NCI-H526 treated with DMSO at 0.1 percent for 48 hours (cell line): Measurements from ENCODE around the gene PLPPR2.
"Not testable (repeated sequence)": the region's sequence is repeated elsewhere in the genome, so short reads cannot be mapped to it uniquely, and the experiment has no call there.

Experiments used
- DNase-seq: peaks from one replicate; lab custom pipeline; 2025; lab: John Stamatoyannopoulos, UW

Gene PLPPR2

DNA sequence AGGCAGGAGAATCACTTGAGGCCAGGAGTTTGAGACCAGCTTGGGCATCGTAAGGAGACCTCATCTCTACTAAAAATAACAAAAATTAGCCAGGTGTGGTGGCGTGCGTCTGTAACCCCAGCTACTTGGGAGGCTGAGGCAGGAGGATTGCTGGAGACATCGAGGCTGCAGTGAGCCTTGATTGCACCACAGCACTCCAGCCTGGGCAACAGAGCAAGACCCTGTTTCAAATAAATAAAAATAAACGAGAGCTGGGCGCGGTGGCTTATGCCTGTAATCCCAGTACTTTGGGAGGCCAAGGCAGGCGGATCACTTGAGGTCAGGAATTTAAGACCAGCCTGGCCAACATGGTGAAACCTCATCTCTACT, 15.1 kb upstream of the PLPPR2 start:
- not testable (repeated sequence) for DNase-seq

GRCh38 chr19:11342429-11342828, 12.8 kb upstream of the PLPPR2 start:
- no peak for DNase-seq

DNA sequence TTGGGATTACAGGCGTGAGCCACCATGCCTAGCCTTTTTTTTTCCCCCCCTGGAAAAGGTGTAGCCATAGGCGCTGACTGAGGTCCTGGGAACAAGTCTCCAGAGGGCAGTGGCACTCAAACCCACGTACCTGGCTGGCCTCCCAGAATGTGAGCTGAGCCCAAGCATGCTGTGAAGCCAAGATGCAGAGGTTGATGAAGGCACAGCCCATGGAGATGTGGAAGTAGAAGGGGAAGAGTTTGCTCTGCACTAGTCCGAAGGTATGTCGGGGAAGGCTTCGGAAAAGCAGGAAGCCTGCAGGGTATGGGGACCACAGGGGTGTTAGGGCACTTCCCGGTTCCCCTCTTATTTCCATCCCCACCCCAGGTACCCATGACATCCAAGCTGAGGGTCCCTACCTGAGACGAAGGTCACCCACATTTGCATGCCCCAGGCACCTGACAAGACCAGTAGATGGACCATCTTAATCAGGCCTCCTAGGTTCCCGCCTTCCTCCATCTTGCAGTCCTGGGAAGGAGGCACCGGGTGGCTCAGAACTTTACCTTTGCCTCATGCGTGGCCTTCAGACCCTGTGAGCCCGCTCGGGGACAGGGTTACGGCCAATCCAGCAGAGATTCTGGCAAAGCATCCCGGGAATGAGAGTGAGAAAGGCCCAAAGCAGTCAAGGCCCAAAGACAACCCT, 10.0 kb upstream of the PLPPR2 start:
- no peak for DNase-seq

DNA sequence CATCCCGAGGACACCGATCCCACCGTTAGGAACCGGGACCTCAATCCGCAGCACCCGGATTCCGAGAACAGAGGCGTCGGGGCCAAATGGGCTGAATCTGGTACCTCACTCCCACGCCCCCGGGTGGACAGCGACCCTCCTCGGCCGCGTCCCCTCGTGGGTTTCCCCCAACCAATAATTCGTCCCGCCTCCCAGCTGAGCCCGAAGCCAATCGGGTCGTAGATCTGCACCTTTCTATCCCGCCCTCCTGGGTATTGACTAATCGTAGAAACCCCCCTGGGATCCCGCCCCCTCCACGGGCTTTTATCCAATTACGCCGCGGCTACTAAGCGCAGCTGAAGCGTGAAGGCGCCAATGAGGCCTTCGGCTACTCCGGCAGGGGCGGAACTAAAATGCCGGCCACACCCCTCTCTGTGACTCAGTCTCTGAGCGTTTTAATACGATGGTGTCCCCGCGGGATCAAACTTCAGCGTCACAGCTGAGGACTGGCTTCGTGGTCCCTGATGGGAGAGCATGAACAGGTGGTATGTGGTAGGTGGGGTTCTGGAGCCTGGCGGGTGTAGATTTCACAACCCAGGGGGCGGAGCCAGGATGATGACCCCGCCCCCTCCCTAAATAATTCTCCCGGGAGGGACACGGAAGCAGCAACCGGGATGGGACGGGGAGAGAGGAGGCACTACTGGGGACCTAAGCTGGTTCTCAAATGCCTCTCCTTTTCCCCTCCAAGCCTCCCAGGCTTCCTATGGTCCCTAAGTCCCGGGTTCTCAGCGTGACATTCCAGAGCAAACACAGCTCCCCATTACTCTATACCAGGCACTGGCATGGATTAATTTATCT, 8.9 kb upstream of the PLPPR2 start, which contains the start of the genes CCDC159 and TMEM205:
Gene CCDC159, plus strand, starts transcription at position 416 of the 837 bp plus-strand sequence. Its CDS starts 88 bp downstream, at position 504.
Gene TMEM205, minus strand, starts transcription at position 165 of the 837 bp plus-strand sequence. CDS start 649 bp downstream, outside the sequence.
- DNase-seq: peak; percentile 88

DNA sequence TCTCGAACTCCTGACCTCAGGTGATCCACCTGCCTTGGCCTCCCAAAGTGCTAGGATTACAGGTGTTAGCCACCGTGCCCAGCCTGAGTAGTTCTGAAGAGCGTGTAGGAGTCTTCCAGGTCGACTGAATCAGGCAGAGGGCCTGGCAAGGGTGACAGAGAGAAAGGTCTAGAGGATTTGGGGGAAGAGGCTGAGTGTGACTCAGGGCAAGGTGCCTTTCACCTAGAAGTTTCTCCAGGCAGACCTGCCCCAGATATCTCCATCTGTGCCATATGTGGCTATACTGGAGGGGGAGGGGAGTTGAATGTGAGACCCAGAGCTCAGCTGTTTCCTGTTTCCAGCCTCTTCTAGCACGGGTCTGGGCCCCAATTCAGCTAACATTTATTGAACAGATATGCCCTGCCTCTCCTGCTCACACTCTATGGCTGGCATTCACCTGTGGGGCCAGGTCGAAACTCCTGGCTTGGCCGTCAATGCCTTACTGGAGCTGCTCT, 7.6 kb upstream of the PLPPR2 start:
- no peak for DNase-seq

GRCh38 chr19:11349171-11349570, 6.1 kb upstream of the PLPPR2 start:
- DNase-seq: no peak

DNA sequence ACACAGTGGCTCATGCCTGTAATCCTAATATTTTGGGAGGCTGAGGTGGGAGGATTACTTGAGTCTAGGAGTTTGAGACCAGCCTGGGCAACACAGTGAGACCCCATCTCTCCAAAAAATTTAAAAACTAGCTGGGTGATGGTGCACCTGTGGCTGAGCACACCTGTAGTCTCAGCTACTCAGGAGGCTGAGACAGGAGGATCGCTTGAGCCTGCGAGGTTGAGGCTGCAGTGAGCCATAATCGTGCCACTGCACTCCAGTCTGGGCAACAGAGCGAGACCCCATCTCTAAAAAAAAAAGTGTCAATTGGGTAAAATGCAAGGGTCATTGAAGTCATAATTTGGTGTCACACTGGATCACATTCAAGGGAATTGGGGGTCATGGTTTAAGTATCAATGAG, 1.1 kb upstream of the PLPPR2 start:
- DNase-seq: not testable (repeated sequence)

DNA sequence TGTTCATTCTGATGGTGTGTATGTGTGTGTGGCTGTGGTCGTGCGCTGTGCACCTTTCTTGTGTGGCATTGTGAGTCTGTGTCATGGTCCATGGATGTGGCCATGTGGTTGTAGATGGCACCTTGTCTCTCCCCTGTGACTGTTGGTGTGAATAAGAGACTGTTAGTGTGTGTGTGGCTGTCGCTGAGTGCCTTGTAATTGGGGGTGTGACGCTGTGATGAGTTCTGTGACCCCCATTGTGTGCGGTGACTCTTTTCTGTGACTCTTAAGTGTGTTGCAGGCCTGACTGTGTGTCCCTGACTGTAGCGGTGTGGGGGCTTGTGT, 804 bp downstream of the PLPPR2 start:
- DNase-seq: no peak

DNA sequence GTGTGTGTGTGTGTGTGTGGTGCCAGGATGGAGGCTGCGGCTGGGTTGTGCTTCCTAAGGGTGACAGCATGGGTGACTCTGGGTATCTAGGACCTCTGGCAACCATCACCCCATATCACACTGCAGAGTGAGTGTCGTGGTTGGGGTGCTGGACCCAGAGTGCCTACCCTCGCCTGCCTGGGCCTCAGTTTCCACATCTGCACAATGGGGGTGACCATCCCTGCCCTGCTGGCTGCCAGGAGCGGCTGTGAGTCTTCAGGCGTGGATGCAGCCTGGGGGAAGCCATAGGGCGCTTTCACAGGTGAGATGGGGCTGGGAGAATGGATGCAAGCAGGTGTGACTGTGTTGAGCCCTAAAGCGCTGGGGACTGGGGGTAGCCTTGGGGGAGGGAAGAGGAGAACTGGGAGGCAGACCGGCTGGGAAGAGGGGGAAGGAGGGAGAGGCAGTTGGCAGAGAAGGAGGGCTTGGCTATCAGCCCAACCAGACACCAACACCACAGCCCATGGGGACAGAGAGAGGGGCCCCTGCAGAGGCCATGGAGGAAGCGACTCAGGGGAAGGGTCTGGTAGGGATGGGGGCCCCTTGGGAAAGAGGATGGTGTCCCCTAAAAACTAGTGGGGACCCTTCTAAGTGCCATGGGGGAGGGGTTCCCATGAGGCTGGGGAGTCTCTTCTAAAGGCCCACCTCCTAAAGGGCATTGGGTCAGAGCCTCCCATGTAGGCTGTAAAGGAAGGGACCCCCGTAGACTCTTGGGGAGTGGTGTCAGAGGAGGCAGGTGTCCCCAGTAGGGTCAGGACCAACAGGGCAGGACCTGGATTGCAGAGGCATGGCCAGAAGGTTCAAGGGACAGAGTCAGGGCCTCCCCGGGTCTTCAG, 1.7 kb downstream of the PLPPR2 start:
- no peak for DNase-seq

- DNase-seq: no peak
These were observed 4.2 kb downstream of the PLPPR2 start for GRCh38 chr19:11359421-11359820.

DNA sequence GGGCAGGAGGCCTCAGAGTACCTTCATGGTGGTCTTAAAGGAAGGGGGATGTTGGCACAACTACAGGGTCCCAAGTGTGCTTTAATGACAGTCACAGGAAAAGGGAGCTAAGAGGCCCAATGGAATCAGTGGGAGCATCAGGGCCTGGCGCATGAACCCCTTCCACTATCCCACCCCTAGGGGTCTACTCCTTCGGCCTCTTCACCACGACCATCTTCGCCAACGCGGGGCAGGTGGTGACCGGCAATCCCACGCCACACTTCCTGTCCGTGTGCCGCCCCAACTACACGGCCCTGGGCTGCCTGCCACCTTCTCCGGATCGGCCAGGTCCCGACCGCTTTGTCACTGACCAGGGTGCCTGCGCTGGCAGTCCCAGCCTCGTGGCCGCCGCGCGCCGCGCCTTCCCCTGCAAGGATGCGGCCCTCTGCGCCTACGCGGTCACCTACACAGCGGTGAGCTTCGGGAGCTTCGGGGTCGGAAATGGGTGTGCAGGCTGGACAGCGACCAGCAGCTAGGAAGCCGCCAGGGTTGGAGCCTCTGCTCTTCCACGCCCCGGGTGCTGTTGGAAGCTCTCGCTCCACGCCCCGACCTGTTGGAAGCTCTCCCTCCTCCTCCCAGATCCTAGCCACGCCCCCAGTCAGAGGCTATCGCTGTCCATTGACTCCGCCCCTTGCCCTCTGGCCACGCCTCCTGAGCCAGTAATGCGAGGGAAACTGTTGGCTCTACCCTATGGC, 6.0 kb downstream of the PLPPR2 start:
- no peak for DNase-seq

GRCh38 chr19:11361771-11362731, 6.8 kb downstream of the PLPPR2 start:
- no peak for DNase-seq

- no peak for DNase-seq
These were observed 8.6 kb downstream of the PLPPR2 start for GRCh38 chr19:11363881-11364280.

GRCh38 chr19:11364296-11364904, 9.2 kb downstream of the PLPPR2 start:
- DNase-seq: no peak

GRCh38 chr19:11364935-11365334, 9.7 kb downstream of the PLPPR2 start:
- no peak for DNase-seq

DNA sequence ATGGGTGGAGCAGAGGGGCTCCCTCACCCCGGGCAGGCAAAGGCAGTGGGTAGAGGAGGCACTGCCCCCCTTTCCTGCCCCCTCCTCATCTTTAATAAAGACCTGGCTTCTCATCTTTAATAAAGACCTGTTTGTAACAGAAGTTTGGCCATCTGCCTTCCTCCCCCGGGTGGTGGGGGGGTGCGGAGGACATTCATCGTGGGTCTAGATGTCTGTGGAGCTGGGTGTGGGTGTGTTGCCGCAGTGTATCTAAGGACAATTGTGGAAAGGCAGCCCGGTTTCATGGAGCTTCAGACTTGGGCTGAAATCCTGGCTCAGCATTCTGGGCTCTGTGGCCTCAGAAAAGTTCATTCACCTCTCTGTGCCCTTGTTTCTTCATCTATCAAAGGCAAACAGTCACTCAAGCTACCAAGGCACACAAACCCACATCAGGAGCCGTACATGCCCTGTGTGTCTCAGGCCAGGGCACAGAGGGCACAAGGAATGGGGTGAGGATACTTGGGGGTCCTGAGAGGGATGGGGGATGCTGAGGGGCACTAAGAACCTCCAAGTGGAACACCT, 10.4 kb downstream of the PLPPR2 start:
- no peak for DNase-seq

GRCh38 chr19:11367528-11367927, 12.3 kb downstream of the PLPPR2 start:
- DNase-seq: no peak

DNA sequence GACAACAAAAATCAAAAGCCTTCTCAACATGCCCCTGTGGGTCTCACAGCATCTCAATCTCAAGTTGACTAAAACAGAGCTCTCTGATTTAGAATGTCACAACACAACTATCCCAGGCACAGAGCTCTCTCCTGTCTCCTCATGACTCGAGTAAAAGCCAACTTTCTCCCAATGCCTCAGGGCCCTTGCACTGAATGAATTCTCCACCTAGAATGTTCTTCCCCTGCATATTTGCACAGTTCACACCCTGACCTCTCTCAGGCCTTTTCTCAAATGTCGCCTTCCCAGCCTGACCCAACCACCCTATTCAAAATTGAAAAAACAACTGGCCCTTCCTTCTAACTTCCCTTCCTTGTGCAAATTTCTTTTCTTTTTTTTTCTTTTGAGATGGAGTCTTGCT, 15.5 kb downstream of the PLPPR2 start:
- DNase-seq: no peak

GRCh38 chr19:11373166-11373884, 18.1 kb downstream of the PLPPR2 start:
- peak; percentile 24 for DNase-seq
